Right renal pelvis (tissue), 4 donors: ENCODE results near the gene HIVEP1. TPM values are rescaled to one million over a fixed set of nuclear protein-coding genes. Genes with fewer than 3 reads are reported as not detected.
A peak's percentile ranks its signal among the peaks of the same experiment; 100 is the strongest.

Experiments used
- DNase-seq, 4 donors: peaks; one replicate each; pipeline ENCODE4 v3.0.0-alpha.2; 2013; ENCODE audit warnings: low read depth in 4 of 4, low spot score in 3 of 4, missing footprints in 1 of 4
- polyA plus RNA-seq, 4 donors: library from polyadenylated mRNA; unstranded; fragments of 120-200 nt; gene quantifications; one replicate each; pipeline ENCODE4 v1.2.1, GENCODE V29; 2013; ENCODE audit not compliant: insufficient read length in 4 of 4

The HIVEP1 gene
- polyA plus RNA-seq, 4 donors: 21.0 to 23.5 (median 22.6) TPM

- DNase-seq: no peak
Measured at GRCh38 chr6:11989386-11989785, 22.7 kb upstream of the HIVEP1 start.

DNA sequence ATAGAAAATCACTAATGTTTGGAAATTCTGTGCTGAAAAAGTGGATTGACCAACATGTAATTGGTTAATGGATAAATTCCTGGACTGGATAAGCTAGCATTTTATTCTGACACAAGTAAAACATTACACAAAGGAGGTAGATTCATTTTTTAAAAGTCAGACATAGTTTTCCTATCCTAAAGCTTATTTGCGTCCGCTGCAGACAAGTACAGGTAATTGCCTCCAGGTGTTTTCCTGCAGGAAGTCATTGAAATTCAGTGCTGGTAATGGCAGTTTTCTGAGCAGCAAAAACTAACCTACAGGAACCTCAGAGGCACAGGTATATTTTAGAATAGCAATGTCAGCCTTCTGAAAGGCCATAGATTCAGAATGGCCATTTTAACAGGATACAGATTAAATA is 20.0 kb upstream of the HIVEP1 start:
- DNase-seq: no peak

DNA sequence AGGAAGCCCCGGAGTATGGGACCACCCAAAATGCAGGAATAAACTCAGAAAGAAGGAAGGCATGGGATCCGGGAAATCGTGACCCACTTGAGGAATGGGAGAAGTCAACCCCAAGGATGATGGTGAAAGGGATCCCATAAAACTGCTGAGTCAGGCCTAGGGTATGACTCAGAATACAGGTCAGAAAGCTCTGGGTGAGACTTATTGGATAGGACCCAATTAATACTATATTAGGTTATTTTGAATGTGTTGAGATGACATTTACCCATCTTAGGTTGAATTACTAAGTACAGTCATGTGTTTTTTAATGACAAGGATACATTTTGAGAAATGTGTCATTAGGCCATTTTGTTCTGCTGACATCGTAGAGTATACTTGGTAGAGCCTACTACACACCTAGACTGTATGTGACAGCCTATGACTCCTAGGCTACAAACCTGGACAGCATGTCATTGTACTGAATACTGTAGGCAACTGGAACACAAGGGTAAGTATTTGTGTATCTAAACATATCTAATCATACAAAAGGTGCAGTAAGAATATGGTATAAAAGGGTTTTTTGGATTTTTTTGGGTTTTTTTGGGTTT is 17.1 kb upstream of the HIVEP1 start:
- no peak for DNase-seq

GRCh38 chr6:11996751-11997150 is 15.4 kb upstream of the HIVEP1 start:
- no peak for DNase-seq

GRCh38 chr6:11999246-11999645 is 12.9 kb upstream of the HIVEP1 start:
- DNase-seq: no peak

DNA sequence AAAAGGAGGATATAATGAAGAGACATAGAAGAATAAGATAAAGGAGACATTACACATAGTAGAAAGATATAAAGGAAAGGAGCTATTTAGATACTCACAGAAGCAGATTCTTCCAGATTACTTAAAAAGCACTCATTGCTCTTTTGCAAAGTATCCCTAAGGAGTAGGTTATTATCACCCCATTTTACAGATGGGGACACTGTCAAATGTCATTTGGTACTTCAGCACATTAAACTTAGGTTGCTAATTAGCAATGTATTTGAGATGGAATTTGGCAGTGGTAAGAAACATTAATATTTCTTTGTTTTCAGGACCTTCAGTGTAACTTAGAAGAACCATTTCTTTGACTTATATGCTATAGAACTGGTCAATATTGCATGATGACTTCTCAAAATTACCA is 11.9 kb upstream of the HIVEP1 start:
- no peak for DNase-seq

- DNase-seq: no peak
Measured at GRCh38 chr6:12001004-12001705, 11.0 kb upstream of the HIVEP1 start.

- no peak for DNase-seq
Measured at GRCh38 chr6:12001706-12002435, 10.2 kb upstream of the HIVEP1 start.

GRCh38 chr6:12007473-12007872 is 4.6 kb upstream of the HIVEP1 start:
- no peak for DNase-seq

- DNase-seq: peak in 1 of 4 donors; percentile 25
Measured at GRCh38 chr6:12007887-12008286, 4.2 kb upstream of the HIVEP1 start.

DNA sequence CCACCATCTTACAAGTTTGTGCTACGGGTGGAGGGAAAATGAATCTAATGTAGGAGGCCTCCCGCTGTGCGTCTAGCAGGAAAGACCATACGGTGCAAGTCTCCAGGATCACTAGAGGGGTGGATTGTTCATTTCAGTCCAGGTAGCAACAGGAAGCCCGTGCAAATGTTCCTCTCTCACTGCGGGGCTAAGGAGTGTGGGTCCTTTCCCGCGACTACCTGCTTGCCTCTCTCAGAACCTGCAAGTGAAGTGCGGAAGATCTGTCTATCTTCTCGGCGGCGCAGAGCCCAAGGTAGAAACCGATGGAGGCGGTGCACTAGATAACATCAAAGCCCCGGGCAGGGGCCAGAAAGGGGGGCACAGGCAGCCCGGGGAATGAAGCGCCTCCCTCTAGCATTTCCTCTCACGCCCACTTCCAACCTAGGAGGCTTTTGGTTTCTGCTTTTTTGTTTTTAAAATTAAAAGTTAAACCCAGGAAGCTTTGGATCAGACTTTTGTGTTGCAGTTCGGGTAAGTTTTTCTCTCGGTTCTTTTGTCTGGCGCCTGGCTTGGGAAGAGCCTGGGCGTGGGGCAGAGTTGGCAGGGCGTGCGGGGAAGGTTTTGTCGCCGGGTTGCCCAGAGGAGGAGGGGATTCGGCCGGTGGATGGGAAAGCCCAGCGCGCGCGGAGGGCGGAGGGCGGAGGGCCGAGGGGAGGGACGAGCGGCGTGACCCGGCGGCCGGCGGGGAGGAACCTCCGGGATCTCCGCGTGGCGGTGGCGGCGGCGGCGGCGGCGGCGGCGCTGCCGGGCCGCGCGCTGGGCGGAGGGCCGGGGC is 3.5 kb upstream of the HIVEP1 start:
- peak; percentile 61 to 77 (median 74) for DNase-seq

DNA sequence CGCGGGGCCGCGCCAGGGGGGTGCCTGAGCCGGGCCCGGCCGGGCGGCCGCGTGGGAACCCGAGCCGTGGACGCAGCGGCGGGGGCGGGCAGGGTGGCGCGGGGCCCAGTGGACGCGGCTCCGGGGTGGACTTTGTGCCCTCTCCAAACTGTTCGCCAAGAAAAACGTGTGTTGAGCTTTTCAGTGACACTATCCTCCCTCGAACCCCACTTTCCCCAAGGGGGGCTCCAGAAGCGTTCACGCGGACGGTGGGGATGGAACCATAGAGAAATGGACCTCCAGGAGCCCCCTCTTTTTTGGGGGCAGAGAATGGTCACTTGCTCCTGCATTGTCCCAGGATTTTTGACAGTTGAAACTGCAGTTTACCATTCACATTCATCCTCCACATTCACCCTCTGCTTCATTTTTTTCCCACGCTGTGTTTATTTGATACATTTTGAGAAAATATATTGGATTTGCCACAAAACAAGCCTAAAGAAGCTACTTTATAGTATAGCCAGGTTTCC is 2.9 kb upstream of the HIVEP1 start:
- no peak for DNase-seq

DNA sequence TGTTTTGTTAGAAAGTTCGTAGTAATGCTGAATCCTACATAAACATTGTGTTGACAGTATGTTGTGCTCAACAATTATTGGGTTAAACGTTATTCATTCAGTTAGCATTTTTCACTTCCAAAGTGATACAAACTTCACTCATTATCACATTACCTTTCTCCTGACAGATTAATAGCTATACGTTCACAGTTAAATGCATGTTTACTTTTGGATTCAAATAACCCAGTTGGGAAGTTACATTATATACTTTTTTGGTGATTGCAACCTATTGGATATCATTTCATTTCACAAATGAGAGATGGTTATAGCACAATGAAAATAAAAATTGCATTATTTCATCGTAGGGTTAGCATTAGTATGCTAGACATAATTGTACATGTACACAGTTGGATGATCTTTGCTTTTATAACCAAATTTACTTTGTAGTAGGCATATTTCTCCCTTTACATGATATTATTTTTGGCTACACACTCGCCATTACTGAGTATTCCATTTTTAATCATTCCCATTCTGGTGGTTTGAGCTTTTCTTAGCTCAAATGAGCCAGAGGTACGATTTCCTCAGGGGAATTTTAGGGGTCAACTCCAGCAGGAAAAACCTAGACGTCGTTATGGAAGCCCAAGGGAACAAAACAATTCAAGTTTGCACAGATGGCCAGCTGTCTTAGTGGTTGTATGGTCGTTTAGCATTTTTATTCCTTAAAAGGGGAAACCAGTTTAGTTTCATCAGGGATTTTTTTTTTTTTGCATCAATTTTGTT is 2.1 kb upstream of the HIVEP1 start:
- peak in 1 of 4 donors; percentile 26 for DNase-seq

GRCh38 chr6:12010635-12011275 is 1.4 kb upstream of the HIVEP1 start:
- peak in 3 of 4 donors; percentile 43 to 68 (median 66) for DNase-seq

DNA sequence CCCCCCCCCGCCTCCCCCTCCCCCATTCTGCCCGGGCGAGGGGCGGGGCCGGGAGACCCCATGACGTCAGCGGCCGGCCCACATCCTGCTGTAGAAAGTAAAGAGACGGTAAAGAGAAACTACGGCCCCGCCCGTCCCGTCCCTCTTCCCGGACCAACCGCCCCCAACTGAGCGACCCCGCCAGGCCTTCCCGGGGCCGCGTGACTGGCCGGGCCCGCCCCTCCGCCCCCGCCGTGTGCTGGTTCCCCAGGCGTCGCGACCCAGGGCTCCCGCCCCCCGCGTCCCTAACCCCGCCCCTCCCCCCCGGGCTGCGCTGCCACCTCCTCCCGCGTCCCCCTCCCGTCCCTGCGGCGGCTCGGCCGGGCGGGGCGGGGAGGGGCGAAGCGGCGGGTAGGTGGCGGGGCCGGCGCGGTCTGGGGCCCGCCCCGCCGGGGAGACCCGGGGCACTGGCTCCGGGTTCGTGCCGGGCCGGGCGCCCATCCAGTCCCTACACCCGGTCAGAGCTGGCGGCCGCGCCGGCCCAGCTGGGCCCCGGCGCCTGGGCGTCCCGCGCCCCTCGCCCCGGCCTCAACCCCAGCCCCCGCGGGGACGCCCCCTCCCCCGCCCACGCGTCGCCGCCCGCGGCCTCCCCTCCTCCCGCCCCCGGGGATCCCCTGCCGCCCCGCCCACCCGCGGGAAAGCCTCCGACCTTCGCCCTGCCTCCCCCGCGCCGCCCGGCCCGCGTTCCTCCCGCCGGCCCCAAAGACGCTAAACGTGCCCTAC is 655 bp upstream of the HIVEP1 start:
- peak; percentile 80 to 90 (median 89) for DNase-seq

- DNase-seq: peak in 3 of 4 donors; percentile 58 to 75 (median 66)
Measured at GRCh38 chr6:12012558-12013306, 620 bp downstream of the HIVEP1 start.

DNA sequence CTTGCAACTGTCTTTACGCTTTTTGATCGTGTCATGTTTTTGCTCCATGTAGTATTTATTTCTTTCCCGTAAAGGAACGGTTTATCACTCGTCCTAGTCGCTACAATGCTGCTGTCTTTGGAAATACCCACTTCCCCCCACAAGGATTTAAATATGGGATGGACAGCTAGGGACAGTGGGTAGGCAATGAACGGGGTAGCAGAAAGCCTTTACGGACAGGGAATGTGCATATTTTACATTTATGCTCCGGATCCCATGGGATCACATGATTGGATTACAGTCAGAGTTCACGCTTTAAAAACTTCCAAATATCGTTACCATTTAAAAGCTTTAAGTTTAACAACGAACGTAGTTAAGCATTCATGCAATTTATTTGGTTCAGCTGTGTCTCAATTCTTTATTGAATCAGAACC is 1.2 kb downstream of the HIVEP1 start:
- no peak for DNase-seq
